AG09319 (cell line): ENCODE measurements around the gene DNAJA3.

ENCODE experiments used
- DNase-seq: peaks from one replicate; pipeline ENCODE4 v3.0.0-alpha.2; 2010; ENCODE audit warnings: low read depth; ENCODE audit errors: extremely low read depth
- TF ChIP-seq, protein P1 (sequence below): IDR thresholded peaks from 2 replicates; pipeline ENCODE4 v1.5.1; 2011; ENCODE audit warnings: low read depth, mild to moderate bottlenecking, inconsistent platforms, low read length, moderate library complexity

Gene DNAJA3

DNA sequence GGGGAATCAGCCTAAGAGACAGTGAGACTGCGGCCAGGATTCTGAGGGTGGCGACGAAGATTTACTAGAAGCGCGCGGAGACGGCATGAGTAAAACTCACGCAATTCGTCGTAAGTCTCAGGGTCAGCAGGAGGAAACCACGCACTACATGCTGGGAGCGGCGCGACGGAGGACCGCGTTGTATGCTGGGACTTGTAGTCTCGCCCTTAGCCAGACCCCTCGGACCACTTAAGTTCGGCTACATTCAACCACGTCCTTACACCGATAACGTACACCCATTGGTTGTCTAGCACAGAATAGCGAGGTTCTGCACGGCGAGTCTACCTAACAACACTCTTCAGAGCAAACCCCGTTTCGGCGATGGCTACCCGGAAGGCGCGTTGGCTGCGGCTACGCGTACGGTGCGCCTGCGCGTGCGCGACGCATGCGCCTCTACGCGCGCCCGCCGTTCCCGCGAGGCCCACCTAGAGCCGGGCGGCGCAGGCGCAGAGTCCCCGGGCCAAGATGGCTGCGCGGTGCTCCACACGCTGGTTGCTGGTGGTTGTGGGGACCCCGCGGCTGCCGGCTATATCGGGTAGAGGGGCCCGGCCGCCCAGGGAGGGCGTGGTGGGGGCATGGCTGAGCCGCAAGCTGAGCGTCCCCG, at the start of gene DNAJA3:
Gene DNAJA3 (plus strand): TSS at position 491 of the 643 bp plus-strand sequence. CDS start 14 bp downstream, at position 505.
- TF ChIP-seq, protein P1, sequence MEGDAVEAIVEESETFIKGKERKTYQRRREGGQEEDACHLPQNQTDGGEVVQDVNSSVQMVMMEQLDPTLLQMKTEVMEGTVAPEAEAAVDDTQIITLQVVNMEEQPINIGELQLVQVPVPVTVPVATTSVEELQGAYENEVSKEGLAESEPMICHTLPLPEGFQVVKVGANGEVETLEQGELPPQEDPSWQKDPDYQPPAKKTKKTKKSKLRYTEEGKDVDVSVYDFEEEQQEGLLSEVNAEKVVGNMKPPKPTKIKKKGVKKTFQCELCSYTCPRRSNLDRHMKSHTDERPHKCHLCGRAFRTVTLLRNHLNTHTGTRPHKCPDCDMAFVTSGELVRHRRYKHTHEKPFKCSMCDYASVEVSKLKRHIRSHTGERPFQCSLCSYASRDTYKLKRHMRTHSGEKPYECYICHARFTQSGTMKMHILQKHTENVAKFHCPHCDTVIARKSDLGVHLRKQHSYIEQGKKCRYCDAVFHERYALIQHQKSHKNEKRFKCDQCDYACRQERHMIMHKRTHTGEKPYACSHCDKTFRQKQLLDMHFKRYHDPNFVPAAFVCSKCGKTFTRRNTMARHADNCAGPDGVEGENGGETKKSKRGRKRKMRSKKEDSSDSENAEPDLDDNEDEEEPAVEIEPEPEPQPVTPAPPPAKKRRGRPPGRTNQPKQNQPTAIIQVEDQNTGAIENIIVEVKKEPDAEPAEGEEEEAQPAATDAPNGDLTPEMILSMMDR, result no peak
- peak; percentile 93 for DNase-seq

DNA sequence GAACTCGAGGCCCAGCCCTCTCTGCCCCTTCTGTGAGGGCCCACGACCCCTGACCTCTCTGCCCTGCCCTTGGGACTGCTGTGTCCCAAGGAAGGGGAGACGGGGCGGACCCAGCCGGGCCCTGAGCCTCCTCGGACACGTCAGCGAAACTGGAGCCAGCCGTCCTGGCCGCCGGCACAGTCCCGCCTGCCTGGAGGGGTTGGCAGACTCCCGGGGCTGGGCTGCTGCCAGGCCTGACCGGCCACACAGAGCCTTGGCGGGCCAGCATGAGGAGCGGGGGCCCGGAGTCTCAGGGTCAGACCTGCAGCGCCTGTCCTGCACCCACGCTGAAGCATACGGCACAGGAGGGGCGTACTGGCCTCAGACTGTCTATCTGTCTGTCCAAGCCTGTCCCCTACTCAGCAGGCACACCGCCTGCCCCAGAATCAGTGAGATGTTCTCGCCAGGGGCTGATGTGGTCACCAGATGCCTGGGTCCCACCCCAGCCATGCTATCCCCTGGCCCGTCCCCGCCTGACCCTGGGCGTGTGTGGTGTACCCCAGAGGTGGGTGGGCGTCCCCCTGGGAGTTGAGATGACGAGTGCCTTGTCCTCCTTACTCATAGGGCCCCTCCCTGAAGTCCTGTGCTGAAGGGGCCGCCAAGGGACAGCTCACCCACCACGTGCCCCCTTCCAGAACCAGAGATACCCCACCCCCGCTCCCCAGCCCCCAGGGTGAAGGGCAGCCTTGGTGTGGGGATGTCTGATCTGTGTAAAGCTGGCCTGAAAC, 49.4 kb upstream of the DNAJA3 start:
- TF ChIP-seq, protein P1, result no peak
- DNase-seq, result peak; percentile 79

DNA sequence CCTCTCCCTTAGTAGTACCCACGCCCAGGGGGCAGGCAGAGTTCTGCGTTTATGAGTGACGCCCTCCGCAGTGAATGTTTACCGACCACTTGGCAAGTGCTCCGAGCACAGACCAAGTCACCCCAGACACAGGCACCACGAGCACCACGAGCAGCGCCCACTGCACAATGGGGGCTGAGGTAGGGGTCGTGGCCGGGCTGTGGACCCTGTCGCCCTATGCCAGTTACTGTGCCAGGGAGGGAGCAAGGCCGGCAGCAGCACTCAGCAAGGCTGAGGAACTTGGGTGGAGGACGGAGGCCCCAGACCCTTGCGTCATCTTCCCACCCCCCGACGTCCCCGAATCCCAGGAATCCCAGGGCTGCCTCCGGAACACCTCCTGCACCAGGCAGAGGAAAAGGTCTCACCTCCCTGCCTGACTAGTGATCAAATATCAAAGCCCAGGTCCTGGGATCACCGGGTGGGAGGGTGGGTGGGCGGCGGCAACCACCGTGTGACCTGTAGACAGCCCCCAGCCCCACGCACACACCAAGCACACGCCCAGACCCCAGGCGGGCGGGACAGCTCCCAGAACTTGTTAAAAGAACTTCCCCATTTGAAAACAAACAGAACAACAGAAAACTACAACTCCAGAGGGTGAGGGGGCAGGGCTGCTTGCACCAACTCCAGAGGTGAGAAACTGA, 48.6 kb upstream of the DNAJA3 start:
- TF ChIP-seq, protein P1, result no peak
- no peak for DNase-seq

DNA sequence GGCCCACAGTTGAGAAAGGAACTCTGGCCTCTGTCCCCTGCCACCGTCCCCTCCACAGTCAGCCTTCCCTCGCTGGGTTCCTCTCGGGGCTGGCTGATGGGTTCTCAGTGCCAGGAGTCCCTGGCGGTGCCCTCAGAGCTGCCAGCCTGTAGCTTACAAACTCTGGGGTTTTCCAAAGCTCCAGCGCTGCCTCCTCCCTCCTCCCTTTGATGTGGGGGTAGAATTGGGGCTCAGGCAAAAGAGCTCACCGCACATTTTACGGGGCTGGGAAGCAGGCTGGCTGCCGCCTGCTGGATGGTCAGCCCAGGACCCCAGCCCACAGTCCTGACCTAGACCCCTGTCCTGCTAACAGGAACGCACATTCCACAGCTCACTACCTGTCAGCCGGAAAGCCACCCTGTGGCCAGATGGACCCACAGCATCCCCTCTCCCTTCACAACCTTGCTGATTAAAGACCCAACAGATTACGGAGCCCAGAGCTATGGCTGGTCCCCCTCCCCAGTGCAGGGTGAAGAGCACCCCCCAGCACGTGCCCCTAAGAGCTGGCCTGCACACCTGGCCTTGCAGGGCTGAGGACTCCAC, 48.0 kb upstream of the DNAJA3 start:
- no peak for DNase-seq
- TF ChIP-seq, protein P1, result no peak

DNA sequence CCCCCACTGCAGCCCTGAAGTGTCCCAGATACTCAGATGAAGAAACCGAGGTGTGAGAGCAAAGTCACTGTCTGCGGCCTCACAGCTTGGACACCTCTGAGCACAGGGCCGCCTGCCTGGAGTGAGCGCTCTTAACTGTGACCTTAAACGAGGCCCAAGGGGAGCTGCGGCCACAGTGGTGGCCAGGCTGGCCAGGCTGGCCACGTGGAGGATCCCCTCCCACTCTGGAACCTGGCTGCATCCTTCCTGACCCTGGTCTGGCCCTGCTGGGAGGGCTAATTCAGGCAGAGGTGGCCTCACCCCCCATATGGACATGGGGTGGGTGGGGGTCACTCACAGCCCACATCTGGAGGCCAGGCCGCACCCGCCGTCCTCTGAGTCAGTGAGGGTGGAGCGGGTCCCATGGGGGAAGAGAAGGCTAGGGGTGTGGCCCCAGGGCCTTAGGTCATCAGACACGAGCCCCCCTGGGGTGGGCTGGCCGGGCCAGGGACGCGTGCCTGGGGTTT, 47.5 kb upstream of the DNAJA3 start:
- DNase-seq, result no peak
- TF ChIP-seq, protein P1, result no peak

DNA sequence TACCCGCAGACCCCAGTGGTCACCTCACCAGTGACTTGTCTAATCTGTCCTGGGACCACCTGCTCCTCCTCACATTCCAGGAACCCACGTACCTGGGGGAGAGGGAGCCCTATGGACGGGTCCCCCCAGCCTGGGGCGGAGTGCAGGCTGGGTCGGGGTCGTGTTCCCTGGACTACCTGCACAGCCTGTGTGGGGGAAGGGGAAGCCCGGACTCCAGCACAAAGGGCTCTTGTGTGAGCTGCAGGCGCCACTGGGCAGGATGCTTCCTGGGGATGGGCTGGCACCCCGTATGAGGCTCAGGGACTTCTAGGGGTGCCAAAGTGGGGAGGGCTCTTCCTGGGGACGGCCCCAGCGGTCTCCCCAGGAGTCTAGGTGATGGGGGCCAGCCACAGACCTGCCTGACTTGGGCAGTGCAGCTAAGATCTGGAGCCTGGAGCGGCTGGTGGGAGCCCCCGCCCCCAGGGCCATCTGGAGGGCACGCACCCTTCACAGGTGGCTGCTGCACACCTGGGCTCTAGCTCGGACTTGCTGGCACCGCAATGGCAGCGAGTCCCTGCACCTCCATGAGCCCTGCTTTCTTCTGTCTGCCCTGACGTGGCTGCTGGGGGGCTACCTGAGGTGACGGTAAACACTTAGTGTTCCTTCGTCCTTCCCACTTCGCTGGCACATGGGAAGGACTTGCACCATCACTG, 46.5 kb upstream of the DNAJA3 start:
- DNase-seq, result no peak
- TF ChIP-seq, protein P1, result no peak
